GM21529 (cell line): Measurements from ENCODE around the gene PCDH10.

Experiments
- ATAC-seq: cut with Tn5 transposase; IDR thresholded peaks from one replicate; pipeline ENCODE4 v1.9.1; 2021; ENCODE audit not compliant: unreplicated experiment

Gene PCDH10, protein sequence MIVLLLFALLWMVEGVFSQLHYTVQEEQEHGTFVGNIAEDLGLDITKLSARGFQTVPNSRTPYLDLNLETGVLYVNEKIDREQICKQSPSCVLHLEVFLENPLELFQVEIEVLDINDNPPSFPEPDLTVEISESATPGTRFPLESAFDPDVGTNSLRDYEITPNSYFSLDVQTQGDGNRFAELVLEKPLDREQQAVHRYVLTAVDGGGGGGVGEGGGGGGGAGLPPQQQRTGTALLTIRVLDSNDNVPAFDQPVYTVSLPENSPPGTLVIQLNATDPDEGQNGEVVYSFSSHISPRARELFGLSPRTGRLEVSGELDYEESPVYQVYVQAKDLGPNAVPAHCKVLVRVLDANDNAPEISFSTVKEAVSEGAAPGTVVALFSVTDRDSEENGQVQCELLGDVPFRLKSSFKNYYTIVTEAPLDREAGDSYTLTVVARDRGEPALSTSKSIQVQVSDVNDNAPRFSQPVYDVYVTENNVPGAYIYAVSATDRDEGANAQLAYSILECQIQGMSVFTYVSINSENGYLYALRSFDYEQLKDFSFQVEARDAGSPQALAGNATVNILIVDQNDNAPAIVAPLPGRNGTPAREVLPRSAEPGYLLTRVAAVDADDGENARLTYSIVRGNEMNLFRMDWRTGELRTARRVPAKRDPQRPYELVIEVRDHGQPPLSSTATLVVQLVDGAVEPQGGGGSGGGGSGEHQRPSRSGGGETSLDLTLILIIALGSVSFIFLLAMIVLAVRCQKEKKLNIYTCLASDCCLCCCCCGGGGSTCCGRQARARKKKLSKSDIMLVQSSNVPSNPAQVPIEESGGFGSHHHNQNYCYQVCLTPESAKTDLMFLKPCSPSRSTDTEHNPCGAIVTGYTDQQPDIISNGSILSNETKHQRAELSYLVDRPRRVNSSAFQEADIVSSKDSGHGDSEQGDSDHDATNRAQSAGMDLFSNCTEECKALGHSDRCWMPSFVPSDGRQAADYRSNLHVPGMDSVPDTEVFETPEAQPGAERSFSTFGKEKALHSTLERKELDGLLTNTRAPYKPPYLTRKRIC

GRCh38 chr4:133148690-133149363 lies at the start of gene PCDH10:
Gene PCDH10, plus strand, starts transcription at chr4:133149294. Its CDS starts 847 bp downstream, at chr4:133150141.
- no peak for ATAC-seq

GRCh38 chr4:133102043-133102442 lies 47.1 kb upstream of the PCDH10 start:
- no peak for ATAC-seq

DNA sequence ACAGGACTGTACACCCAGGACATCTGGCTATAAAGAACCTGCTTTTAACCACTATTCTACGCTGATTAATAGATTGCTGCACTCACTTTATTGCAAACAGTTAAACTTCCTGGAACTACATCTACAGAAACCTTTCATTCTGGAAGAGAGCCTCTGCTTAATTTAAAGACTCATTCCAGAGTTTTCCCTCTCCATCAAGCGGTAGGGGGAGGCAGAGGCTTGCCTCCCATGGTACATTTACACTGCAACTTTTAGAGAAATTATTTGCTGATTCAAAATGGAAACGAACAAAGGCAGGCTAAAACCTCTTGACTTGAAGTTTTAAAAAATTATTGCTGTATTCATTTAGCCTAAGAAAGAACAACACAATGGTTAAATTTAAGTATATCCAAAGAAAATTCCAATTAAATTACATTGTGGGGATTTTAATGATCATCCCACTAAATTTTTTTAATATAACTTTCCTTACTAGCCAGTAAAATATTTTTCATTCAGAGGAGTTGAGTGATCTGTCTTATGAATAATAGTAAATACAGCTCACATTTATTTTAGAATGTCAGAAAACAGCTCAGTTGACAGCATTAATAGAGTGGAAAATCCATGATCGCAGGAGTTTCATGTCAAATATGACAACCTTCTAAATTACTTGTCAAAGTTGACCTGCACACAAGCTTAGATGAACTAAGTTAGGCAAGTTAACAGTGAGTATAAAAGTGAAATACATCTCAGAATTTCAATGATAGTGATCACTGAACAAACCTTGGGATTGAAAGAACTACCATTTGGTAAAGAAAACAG lies 46.3 kb upstream of the PCDH10 start:
- ATAC-seq, result no peak

DNA sequence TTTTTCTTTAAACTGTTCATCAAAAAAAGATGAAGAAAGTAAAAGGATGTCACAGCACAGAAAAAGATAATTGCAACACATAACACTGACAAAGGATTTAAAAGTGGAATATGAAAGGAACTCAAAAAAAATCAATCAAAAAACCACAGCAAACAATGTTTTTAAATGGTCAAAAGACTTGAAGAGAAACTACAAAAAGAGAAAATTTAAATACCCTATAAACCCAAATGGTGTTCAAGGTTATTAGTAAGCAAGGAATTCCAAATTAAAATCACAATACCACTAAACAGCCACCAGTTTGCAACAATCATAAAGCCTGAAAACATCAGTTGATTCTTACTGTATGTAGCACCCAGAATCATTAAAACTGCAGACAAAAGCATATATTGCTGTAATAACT lies 36.5 kb upstream of the PCDH10 start:
- no peak for ATAC-seq

DNA sequence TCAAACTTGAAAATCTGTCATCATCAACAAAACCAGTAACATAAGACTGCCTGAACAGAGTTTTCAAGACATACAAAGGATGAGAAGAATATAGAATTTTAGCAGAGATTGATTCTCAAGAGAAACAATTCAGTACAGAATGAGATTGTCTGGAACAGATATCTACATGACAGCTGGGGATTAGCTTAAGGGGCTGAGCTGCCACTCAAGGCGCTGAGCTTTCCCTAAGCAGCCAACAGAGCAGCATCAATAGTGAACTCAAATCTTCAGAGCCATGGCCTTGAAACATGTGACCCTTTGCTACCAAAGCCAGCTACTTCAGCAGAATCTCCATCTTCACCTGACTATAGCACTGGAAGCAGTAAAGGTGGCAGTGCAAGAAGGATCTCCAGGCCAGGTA lies 24.3 kb upstream of the PCDH10 start:
- ATAC-seq, result no peak

DNA sequence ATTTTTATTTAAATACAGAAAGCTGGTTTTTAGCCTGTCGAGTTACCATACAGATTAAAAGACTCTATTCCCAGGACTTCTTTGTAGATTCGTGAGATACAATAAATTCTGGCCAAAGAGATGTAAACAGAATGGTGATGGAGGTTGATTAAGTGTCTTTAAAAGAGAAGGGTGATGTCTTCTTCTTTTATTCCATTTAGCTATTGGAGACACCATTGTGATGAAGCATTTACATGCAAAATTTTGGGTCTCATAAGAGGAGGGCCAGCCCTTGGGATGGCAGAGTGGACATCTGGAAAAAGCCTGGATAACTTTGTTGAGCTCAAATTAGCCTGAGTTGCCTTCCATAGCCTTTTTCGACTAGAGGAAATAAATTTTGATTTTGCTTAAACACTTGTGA lies 21.6 kb upstream of the PCDH10 start:
- ATAC-seq, result no peak

GRCh38 chr4:133129237-133129636 lies 19.9 kb upstream of the PCDH10 start:
- no peak for ATAC-seq

GRCh38 chr4:133130171-133130570 lies 18.9 kb upstream of the PCDH10 start:
- ATAC-seq, result no peak

GRCh38 chr4:133131829-133132460 lies 17.1 kb upstream of the PCDH10 start:
- no peak for ATAC-seq

- no peak for ATAC-seq
Observed at GRCh38 chr4:133136833-133137232, 12.3 kb upstream of the PCDH10 start.

GRCh38 chr4:133137571-133137970 lies 11.5 kb upstream of the PCDH10 start:
- ATAC-seq, result no peak

- ATAC-seq, result no peak
Observed at GRCh38 chr4:133143775-133144430, 5.2 kb upstream of the PCDH10 start.

- no peak for ATAC-seq
Observed at GRCh38 chr4:133145241-133145640, 3.9 kb upstream of the PCDH10 start.

DNA sequence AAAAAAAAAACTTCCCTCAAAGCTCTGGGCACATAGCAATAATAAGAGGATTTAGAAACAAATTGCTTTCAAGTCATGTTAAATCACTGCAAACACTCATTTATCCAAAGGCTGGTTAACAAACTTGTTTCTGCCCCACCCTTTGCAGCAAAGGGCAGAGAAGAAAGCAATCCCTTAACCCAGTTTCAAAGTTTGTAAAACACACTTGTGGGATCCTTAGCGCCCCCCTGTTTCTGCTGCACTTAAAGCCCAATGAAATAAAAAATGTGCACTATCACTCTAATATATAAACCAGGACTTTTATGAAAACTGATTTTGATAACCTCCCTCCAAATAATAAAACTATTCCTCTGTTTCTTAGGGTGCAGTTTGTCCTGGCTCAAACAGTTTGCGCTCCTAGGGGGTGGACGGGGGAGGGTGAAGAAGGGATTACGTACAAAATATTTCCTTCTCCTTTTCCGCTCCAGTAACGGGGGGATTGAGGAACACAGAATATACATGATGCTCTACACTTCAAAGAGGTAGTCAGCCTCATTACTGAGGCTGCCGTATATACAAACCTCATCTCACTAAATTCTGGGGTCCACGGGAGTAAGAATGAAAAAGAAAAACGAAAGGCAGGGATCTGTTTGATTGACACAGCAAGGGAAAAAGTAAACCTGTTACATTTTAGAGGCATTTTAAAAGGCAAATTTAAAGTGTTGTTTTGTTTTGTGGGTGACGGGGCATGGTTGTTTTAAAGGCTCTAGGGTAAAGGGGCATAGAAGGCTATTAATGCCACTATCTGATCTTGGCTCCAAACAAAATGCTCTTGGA lies 3.1 kb upstream of the PCDH10 start:
- ATAC-seq, result no peak

- ATAC-seq, result peak; percentile 63
Observed at GRCh38 chr4:133146574-133147241, 2.4 kb upstream of the PCDH10 start.

- no peak for ATAC-seq
Observed at GRCh38 chr4:133147286-133147821, 1.7 kb upstream of the PCDH10 start.

GRCh38 chr4:133147921-133148689 lies 989 bp upstream of the PCDH10 start:
- ATAC-seq, result no peak
